Panc1 (cell line): Measurements from ENCODE around the gene C11orf21. TPM values are rescaled to one million over a fixed set of nuclear protein-coding genes. Genes with fewer than 3 reads are reported as not detected.

Experiments
- ATAC-seq: fragments of 200-7000 bp; cut with Tn5 transposase; 2 replicates; pipeline ENCODE4 v1.9.1; 2020; ENCODE audit warnings: mild to moderate bottlenecking, moderate library complexity
- BruUV-seq: library from RNA; stranded (reverse); fragments of 400-500 nt; replicated peaks from 2 replicates; lab custom pipeline; 2021; lab: Mats Ljungman, UMichigan
- CTCF ChIA-PET: fragments of 300-600 bp; sonication (Branson Sonifier 250); formaldehyde crosslinking; loops from one replicate; lab custom pipeline; 2022; ENCODE audit warnings: antibody characterized with exemption; lab: Charles Lee
- POLR2A ChIA-PET: fragments of 300-600 bp; sonication (Branson Sonifier 250); formaldehyde crosslinking; loops from one replicate; lab custom pipeline; 2022; ENCODE audit warnings: antibody characterized with exemption; lab: Charles Lee
- DNase-seq: peaks from one replicate; pipeline ENCODE4 v3.0.0-alpha.2; 2010; ENCODE audit warnings: low read depth, low spot score
- H3K27ac ChIP-seq: 2 replicates; pipeline ENCODE4 v1.5.1; 2011; ENCODE audit warnings: mild to moderate bottlenecking, low read length, inconsistent platforms
- H3K27me3 ChIP-seq: fragments of 200-500 bp; sonication (Bioruptor generic); 2 replicates; pipeline ENCODE4 v1.6.0; 2014; ENCODE audit warnings: low read length, inconsistent platforms; ENCODE audit not compliant: control insufficient read depth, insufficient read depth
- H3K36me3 ChIP-seq: fragments of 200-500 bp; sonication (Bioruptor generic); 2 replicates; pipeline ENCODE4 v1.5.1; 2014; ENCODE audit warnings: inconsistent platforms, mild to moderate bottlenecking, low read length, moderate library complexity; ENCODE audit not compliant: control insufficient read depth, insufficient read depth
- H3K4me1 ChIP-seq: 2 replicates; pipeline ENCODE4 v1.5.1; 2011; ENCODE audit warnings: inconsistent platforms, mild to moderate bottlenecking, low read length, moderate library complexity; ENCODE audit not compliant: control insufficient read depth, insufficient read depth
- H3K4me3 ChIP-seq, 2 experiments: 2 replicates each; pipeline ENCODE4 v1.5.1; 2011 to 2012; ENCODE audit warnings: low read depth in 2 of 2, low read length in 2 of 2, mild to moderate bottlenecking in 2 of 2, inconsistent platforms in 1 of 2, moderate library complexity in 1 of 2
- H3K9me3 ChIP-seq: fragments of 200-500 bp; sonication (Bioruptor generic); 2 replicates; pipeline ENCODE4 v1.5.1; 2014; ENCODE audit warnings: low read depth, mild to moderate bottlenecking, inconsistent platforms, low read length, moderate library complexity; ENCODE audit not compliant: control insufficient read depth, insufficient read depth
- POLR2AphosphoS5 ChIP-seq: IDR thresholded peaks from 2 replicates; pipeline ENCODE4 v1.6.1; 2012; ENCODE audit warnings: mild to moderate bottlenecking, low read depth, low read length, moderate library complexity
- SIN3A ChIP-seq: IDR thresholded peaks from 2 replicates; pipeline ENCODE4 v1.6.1; 2012; ENCODE audit warnings: low read depth, mild to moderate bottlenecking, low read length, moderate library complexity, borderline replicate concordance; ENCODE audit not compliant: insufficient read depth
- TCF7L2 ChIP-seq: IDR thresholded peaks from 2 replicates; pipeline ENCODE4 v1.6.1; 2011; ENCODE audit warnings: mild to moderate bottlenecking, low read depth, low read length, inconsistent platforms
- in situ Hi-C: cut with HindIII; loops from 2 replicates; pipeline ENCODE4 v1.10.0; 2016; ENCODE audit warnings: low sequenced_read_pairs, low pct_unique_long_range_greater_than_20kb
- intact Hi-C: fragments of 100-400 bp; cut with micrococcal nuclease; formaldehyde crosslinking; loops from one replicate; pipeline ENCODE4 v1.10.0; 2022; ENCODE audit not compliant: unreplicated experiment
- total RNA-seq: library from RNA; stranded (reverse); gene quantifications from one replicate; pipeline ENCODE4 v1.2.1, GENCODE V29; 2021; ENCODE audit not compliant: unreplicated experiment
- TF ChIP-seq, protein P1 (sequence below), 2 experiments: IDR thresholded peaks; 2 replicates each; pipeline ENCODE4 v1.6.1; 2011 to 2012; ENCODE audit warnings: low read depth in 2 of 2, control low read depth in 1 of 2, low read length in 1 of 2, mild to moderate bottlenecking in 1 of 2, moderate library complexity in 1 of 2; ENCODE audit not compliant: insufficient read depth in 1 of 2
- TF ChIP-seq, protein P2 (sequence below): fragments of 450-650 bp; IDR thresholded peaks from 2 replicates; pipeline ENCODE4 v1.5.1; 2017; ENCODE audit warnings: mild to moderate bottlenecking

C11orf21 gene
- total RNA-seq, 1 experiment from 2014 or later = 0.31 TPM

DNA sequence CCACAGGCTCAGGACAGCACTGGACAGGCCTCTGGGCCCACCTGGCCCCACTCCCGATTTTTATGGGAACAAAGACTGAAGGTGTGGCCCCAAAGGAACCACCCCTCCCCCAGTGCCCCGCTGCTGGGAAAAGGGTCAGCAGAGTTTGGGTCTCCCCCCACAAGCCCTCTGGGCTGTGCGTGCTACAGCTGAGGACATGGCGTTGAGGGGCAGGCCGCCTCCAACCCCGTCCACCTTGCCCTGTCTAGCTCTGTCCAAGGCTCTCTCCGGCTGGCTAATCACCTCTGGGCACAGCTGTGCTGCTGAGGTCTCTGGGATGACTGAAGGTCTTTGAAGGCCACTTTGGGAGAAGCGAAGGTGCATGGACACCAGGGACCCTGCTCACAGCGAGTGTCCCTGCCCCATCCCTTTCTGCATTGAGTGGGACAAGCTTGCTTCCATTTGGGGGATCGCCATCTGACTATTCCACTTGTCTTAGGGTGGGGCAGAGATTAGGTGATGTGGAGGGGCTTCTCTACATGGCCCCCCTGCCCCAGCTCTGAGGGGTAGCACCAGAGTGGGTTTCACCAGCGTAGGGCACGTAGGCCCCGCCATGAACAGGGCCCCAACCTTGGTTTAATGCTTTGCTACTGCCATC lies 37.9 kb downstream of the C11orf21 start:
- Histone ChIP-seq H3K9me3 (no peaks in the 10 kb centered on the region), H3K4me1 (no peaks in the 10 kb centered on the region), H3K27me3 (peaks cover 3% of the 10 kb centered on the region), H3K27ac (no peak overlapping the region), H3K4me3 (no peak overlapping the region), H3K36me3 (no peaks in the 10 kb centered on the region)
- ChIA-PET CTCF (no interaction called here), POLR2A (no interaction called here)
- in situ Hi-C loops (no loop called here), intact Hi-C loops (no loop called here)
- no peak for ATAC-seq
- TF ChIP-seq SIN3A = no peak
- TF ChIP-seq, protein P1, sequence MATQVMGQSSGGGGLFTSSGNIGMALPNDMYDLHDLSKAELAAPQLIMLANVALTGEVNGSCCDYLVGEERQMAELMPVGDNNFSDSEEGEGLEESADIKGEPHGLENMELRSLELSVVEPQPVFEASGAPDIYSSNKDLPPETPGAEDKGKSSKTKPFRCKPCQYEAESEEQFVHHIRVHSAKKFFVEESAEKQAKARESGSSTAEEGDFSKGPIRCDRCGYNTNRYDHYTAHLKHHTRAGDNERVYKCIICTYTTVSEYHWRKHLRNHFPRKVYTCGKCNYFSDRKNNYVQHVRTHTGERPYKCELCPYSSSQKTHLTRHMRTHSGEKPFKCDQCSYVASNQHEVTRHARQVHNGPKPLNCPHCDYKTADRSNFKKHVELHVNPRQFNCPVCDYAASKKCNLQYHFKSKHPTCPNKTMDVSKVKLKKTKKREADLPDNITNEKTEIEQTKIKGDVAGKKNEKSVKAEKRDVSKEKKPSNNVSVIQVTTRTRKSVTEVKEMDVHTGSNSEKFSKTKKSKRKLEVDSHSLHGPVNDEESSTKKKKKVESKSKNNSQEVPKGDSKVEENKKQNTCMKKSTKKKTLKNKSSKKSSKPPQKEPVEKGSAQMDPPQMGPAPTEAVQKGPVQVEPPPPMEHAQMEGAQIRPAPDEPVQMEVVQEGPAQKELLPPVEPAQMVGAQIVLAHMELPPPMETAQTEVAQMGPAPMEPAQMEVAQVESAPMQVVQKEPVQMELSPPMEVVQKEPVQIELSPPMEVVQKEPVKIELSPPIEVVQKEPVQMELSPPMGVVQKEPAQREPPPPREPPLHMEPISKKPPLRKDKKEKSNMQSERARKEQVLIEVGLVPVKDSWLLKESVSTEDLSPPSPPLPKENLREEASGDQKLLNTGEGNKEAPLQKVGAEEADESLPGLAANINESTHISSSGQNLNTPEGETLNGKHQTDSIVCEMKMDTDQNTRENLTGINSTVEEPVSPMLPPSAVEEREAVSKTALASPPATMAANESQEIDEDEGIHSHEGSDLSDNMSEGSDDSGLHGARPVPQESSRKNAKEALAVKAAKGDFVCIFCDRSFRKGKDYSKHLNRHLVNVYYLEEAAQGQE (IDR thresholded peaks at IDR 0.05; ENCODE audit: insufficient read depth in 1 of 2, low read depth in 2 of 2, low read length in 1 of 2) = no peak
- TF ChIP-seq, protein P2, sequence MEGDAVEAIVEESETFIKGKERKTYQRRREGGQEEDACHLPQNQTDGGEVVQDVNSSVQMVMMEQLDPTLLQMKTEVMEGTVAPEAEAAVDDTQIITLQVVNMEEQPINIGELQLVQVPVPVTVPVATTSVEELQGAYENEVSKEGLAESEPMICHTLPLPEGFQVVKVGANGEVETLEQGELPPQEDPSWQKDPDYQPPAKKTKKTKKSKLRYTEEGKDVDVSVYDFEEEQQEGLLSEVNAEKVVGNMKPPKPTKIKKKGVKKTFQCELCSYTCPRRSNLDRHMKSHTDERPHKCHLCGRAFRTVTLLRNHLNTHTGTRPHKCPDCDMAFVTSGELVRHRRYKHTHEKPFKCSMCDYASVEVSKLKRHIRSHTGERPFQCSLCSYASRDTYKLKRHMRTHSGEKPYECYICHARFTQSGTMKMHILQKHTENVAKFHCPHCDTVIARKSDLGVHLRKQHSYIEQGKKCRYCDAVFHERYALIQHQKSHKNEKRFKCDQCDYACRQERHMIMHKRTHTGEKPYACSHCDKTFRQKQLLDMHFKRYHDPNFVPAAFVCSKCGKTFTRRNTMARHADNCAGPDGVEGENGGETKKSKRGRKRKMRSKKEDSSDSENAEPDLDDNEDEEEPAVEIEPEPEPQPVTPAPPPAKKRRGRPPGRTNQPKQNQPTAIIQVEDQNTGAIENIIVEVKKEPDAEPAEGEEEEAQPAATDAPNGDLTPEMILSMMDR = no peak
- no peak for TF ChIP-seq POLR2AphosphoS5
- TF ChIP-seq TCF7L2 = no peak
- no TSS peak for BruUV-seq
- no peak for DNase-seq

DNA sequence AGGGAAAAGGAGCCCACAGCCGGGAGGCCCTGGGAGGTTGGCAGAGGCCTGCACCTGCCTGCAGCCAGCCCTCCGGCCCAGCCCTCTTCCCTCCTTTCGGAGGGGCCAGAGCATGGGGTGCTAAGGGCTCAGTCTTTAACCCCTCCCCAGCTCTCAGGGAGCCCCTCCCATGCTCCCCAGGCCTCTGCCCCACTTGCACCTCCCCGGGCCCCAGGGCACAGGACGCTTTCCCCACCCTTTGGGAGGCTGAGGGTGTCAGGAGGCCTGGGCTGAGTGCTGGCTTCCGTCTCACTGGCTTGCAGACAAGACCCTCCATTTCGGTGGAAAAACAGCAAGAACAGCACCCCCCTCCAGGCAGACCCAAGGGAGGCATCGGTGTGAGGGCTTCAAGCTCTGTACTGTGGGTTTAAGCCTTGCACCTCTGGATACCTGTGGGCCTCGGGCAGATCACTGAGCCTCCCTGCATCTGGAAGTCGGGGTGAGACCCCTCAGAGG lies 38.6 kb downstream of the C11orf21 start:
- H3K4me1 ChIP-seq = no peaks in the 10 kb centered on the region
- no peaks in the 10 kb centered on the region; the same call in none of the 2 replicates for H3K27me3 ChIP-seq
- no peak overlapping the region for H3K4me3 ChIP-seq
- H3K27ac ChIP-seq = no peak overlapping the region
- CTCF ChIA-PET = interaction anchor here (0.5 kb wide), 1 partner anchor 127 kb away, joined by 5 read pairs; no protein-coding TSS in a partner anchor
- TF ChIP-seq, protein P1 (IDR thresholded peaks at IDR 0.05; ENCODE audit: insufficient read depth in 1 of 2, low read depth in 2 of 2, low read length in 1 of 2) = no peak
- TF ChIP-seq POLR2AphosphoS5 (no peak), TCF7L2 (no peak), SIN3A (no peak)
- TF ChIP-seq, protein P2 = no peak
- H3K36me3 ChIP-seq = no peaks in the 10 kb centered on the region
- POLR2A ChIA-PET = no interaction called here
- DNase-seq = no peak
- no peak for ATAC-seq
- in situ Hi-C loops = no loop called here
- no TSS peak for BruUV-seq
- intact Hi-C loops = no loop called here
- no peaks in the 10 kb centered on the region for H3K9me3 ChIP-seq
